ENCODE measurements around the gene KIF20B. TPM values are rescaled to one million over a fixed set of nuclear protein-coding genes. Genes with fewer than 3 reads are reported as not detected.

Gene KIF20B
- total and polyA plus RNA-seq, 2 of the 8 experiments (the other 6 are each of a cell fraction or from before 2014, with no cell fraction given), result 4.5 to 72.0 TPM

DNA sequence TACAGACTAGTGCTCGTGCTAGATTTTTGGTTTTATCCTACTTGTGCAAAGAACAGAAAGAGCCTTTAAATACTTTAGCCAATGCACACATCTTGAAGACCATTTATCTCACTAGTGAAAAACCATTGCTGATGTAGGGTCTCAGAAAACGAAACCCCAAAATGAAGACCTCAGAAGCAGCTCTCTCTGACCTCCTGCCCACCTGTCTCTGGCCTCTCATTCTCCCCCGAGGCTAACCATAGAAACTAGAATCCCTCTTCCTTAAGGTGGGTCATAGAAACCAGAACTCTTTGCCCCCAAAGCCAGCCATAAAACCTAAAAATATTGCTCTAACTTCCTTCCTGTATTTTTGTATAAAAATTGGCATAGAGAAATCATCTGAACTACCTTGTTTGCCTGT lies 112.2 kb downstream of the KIF20B start:
- Histone ChIP-seq H2BK5ac (ENCODE audit: low read depth, low read length) (no peak overlapping the region), H3K27ac (ENCODE audit: low read depth, low read length) (no peak overlapping the region), H3K14ac (ENCODE audit: insufficient read length) (no peak overlapping the region), H3K18ac (ENCODE audit: extremely low read depth, low read length) (no peak overlapping the region), H3K4me2 (ENCODE audit: insufficient read depth in 1 of 2, low read depth in 2 of 2, low read length in 2 of 2) (no peak overlapping the region), H3K9ac (replicated peaks in 1 of 4; ENCODE audit: extremely low read depth in 1 of 4, low read depth in 3 of 4, low read length in 3 of 4) (no peak overlapping the region), H3K36me3 (ENCODE audit: control insufficient read depth in 2 of 4, insufficient read depth in 4 of 4, low read length in 3 of 4) (no peaks in the 10 kb centered on the region), H2BK15ac (ENCODE audit: low read length) (no peak overlapping the region), H2AFZ (ENCODE audit: low read length) (no peak overlapping the region), H4K5ac (ENCODE audit: insufficient read length, low read depth, low read length) (no peak overlapping the region), H3K23ac (ENCODE audit: insufficient read length) (no peak overlapping the region), H3K79me1 (ENCODE audit: low read depth, low read length) (no peaks in the 10 kb centered on the region), H4K20me1 (replicated peaks in 1 of 2; ENCODE audit: control insufficient read depth in 1 of 2, insufficient read depth in 2 of 2, low read length in 2 of 2) (no peaks in the 10 kb centered on the region), H2BK12ac (ENCODE audit: low read depth, low read length) (no peak overlapping the region), H2BK20ac (ENCODE audit: low read length) (no peak overlapping the region), H3K79me2 (ENCODE audit: control insufficient read depth in 1 of 2, insufficient read depth in 2 of 2, low read length in 2 of 2) (no peaks in the 10 kb centered on the region), H2BK120ac (replicated peaks; ENCODE audit: low read depth, low read length) (no peak overlapping the region), H3K4ac (replicated peaks; ENCODE audit: insufficient read length, low read depth, low read length) (no peak overlapping the region), H3K23me2 (ENCODE audit: low read depth, low read length) (no peaks in the 10 kb centered on the region), H4K91ac (replicated peaks; ENCODE audit: insufficient read length, low read length) (no peak overlapping the region), H2AK5ac (ENCODE audit: low read depth, low read length) (no peak overlapping the region), H3K9me3 (ENCODE audit: insufficient read depth in 2 of 2, low read depth in 1 of 2, low read length in 1 of 2) (peaks cover 2 to 4% of the 10 kb centered on the region in 2 experiments), H3K4me3 (ENCODE audit: extremely low read depth in 1 of 4, insufficient read depth in 2 of 4, low read depth in 3 of 4, low read length in 4 of 4) (no peak overlapping the region), H4K8ac (ENCODE audit: extremely low read depth, insufficient read depth, low read length) (no peak overlapping the region), H3K27me3 (replicated peaks in 1 of 4; ENCODE audit: control insufficient read depth in 3 of 4, extremely low read depth in 1 of 4, insufficient read depth in 3 of 4, low read length in 3 of 4) (no peaks in the 10 kb centered on the region), H3K56ac (replicated peaks; ENCODE audit: insufficient read length, low read depth, low read length) (no peak overlapping the region), H3K4me1 (replicated peaks in 1 of 4; ENCODE audit: control insufficient read depth in 3 of 4, insufficient read depth in 4 of 4, low read length in 3 of 4) (no peaks in the 10 kb centered on the region)
- WGBS, 2 experiments (ENCODE audit: extremely low coverage in 1 of 2, insufficient coverage in 1 of 2, insufficient read length in 1 of 2, insufficient replicate concordance in 2 of 2, low coverage in 1 of 2, low lambda C conversion rate in 2 of 2, missing lambda C conversion rate in 1 of 2), result 84% methylated on average over 3 of the region's 3 CpGs; no CpG with 5 or more reads in 1 of the 2 experiments
- FAIRE-seq (no peak), DNase-seq (ENCODE audit: low read depth in 1 of 2, low spot score in 2 of 2) (no peak)
- ChIA-PET POLR2A (ENCODE audit: partially characterized antibody) (no interaction called here), CTCF (ENCODE audit: partially characterized antibody) (interaction anchor here (0.5 to 0.9 kb wide), 2 partner anchors 40 to 258 kb away, joined by 3 read pairs; no protein-coding TSS in a partner anchor)
- TF ChIP-seq CBX8 (IDR thresholded peaks at IDR 0.05; ENCODE audit: borderline replicate concordance, low read depth, low read length) (no peak), SIRT6 (IDR thresholded peaks at IDR 0.05; ENCODE audit: low read length) (no peak), TCF12 (IDR thresholded peaks at IDR 0.05; ENCODE audit: low read depth, low read length) (no peak), CEBPB (IDR thresholded peaks at IDR 0.05; ENCODE audit: low read depth, low read length) (no peak), TBP (IDR thresholded peaks at IDR 0.05; ENCODE audit: low read depth, low read length) (no peak), FOSL1 (IDR thresholded peaks at IDR 0.05; ENCODE audit: insufficient read depth, low read depth, low read length) (no peak), EGR1 (IDR thresholded peaks at IDR 0.05; ENCODE audit: borderline replicate concordance, low read depth, low read length) (no peak), RAD21 (IDR thresholded peaks at IDR 0.05 in 1 of 2, conservative IDR thresholded peaks at IDR 0.05 in 1 of 2; ENCODE audit: low read depth in 2 of 2, low read length in 2 of 2) (no peak)
- TF ChIP-seq, protein P1, sequence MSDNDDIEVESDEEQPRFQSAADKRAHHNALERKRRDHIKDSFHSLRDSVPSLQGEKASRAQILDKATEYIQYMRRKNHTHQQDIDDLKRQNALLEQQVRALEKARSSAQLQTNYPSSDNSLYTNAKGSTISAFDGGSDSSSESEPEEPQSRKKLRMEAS (IDR thresholded peaks at IDR 0.05), result no peak
- TF ChIP-seq, protein P2, sequence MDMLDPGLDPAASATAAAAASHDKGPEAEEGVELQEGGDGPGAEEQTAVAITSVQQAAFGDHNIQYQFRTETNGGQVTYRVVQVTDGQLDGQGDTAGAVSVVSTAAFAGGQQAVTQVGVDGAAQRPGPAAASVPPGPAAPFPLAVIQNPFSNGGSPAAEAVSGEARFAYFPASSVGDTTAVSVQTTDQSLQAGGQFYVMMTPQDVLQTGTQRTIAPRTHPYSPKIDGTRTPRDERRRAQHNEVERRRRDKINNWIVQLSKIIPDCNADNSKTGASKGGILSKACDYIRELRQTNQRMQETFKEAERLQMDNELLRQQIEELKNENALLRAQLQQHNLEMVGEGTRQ (IDR thresholded peaks at IDR 0.05; ENCODE audit: low read length), result no peak
